K562 (cell line): ENCODE measurements around the gene GLTP. TPM values are rescaled to one million over a fixed set of nuclear protein-coding genes. Genes with fewer than 3 reads are reported as not detected.

Experiments
- ATAC-seq: fragments of 200-7000 bp; cut with Tn5 transposase; 3 replicates; pipeline ENCODE4 v1.9.1; 2020; ENCODE audit warnings: moderate library complexity
- BruUV-seq: library from RNA; stranded (reverse); fragments of 400-500 nt; replicated peaks from 2 replicates; lab custom pipeline; 2021; lab: Mats Ljungman, UMichigan
- CTCF ChIA-PET: fragments of 300-600 bp; formaldehyde crosslinking; extraction: SDS; loops from one replicate; lab custom pipeline; 2021; ENCODE audit warnings: low intra/inter-chr PET ratio; lab: Yijun Ruan, JAX
- POLR2A ChIA-PET: fragments of 300-600, 350-650 bp; sonication (Branson Sonifier 250); formaldehyde crosslinking; extraction: SDS; loops from one replicate; lab custom pipeline; 2021; ENCODE audit warnings: antibody characterized with exemption, inconsistent platforms; lab: Yijun Ruan, JAX
- DNase-seq, 4 experiments: peaks; one replicate each; pipeline versions ENCODE4 v3.0.0 to v3.0.0-alpha.2; 2011 to 2018; ENCODE audit warnings: low spot score in 3 of 4, mixed read lengths in 3 of 4; ENCODE audit errors: extremely low read depth in 1 of 4
- FAIRE-seq: peaks from 2 replicates; lab custom pipeline; 2011; peaks lifted over from hg19 to GRCh38; lab: Jason Lieb, UNC
- H2AFZ ChIP-seq: 2 replicates; pipeline ENCODE4 v1.6.0; 2011; ENCODE audit warnings: low read depth, low read length, control low read depth, inconsistent platforms
- H3K27ac ChIP-seq: fragments of 200-600 bp; 3 replicates; pipeline ENCODE4 v1.8.0; 2011; ENCODE audit warnings: low read depth, mild to moderate bottlenecking, control low read depth, inconsistent platforms, low read length, moderate library complexity, mixed read lengths; ENCODE audit errors: extremely low read depth
- H3K27me3 ChIP-seq, 2 experiments: fragments of 300-600 bp in 1 of 2; 2 replicates in 1 of 2; 3 replicates in 1 of 2; pipeline versions ENCODE4 v1.6.0 to v1.8.0; 2011; ENCODE audit warnings: inconsistent platforms in 2 of 2, low read length in 2 of 2, mild to moderate bottlenecking in 1 of 2, mixed read lengths in 1 of 2, moderate library complexity in 1 of 2; ENCODE audit not compliant: control insufficient read depth in 2 of 2, insufficient read depth in 2 of 2
- H3K36me3 ChIP-seq: fragments of 300-600 bp; 3 replicates; pipeline ENCODE4 v1.8.0; 2011; ENCODE audit warnings: mild to moderate bottlenecking, low read length, inconsistent platforms; ENCODE audit not compliant: control insufficient read depth, insufficient read depth
- H3K4me1 ChIP-seq, 2 experiments: fragments of 200-600 bp in 1 of 2; replicated peaks in 1 of 2; 2 replicates in 1 of 2; 3 replicates in 1 of 2; pipeline versions ENCODE4 v1.5.1 to v1.8.0; 2011; ENCODE audit warnings: inconsistent platforms in 2 of 2, low read length in 2 of 2, mild to moderate bottlenecking in 1 of 2, mixed read lengths in 1 of 2, moderate library complexity in 1 of 2; ENCODE audit not compliant: control insufficient read depth in 2 of 2, insufficient read depth in 2 of 2
- H3K4me2 ChIP-seq: 2 replicates; pipeline ENCODE4 v1.6.1; 2011; ENCODE audit warnings: low read length, control low read depth, inconsistent platforms, mixed read lengths; ENCODE audit not compliant: insufficient read depth
- H3K4me3 ChIP-seq: fragments of 200-600 bp; sonication (generic), shearing (Covaris generic); 2 replicates; pipeline ENCODE4 v1.5.1; 2016; ENCODE audit warnings: control low read depth, inconsistent platforms
- H3K79me2 ChIP-seq: fragments of 200-600 bp; 3 replicates; pipeline ENCODE4 v1.8.0; 2011; ENCODE audit warnings: low read length, inconsistent platforms; ENCODE audit not compliant: control insufficient read depth, insufficient read depth
- H3K9ac ChIP-seq, 2 experiments: 2 replicates each; pipeline versions ENCODE4 v1.6.0 to v1.6.1; 2011; ENCODE audit warnings: low read depth in 2 of 2, low read length in 2 of 2, control low read depth in 1 of 2, inconsistent platforms in 1 of 2, mild to moderate bottlenecking in 1 of 2, mixed read lengths in 1 of 2; ENCODE audit not compliant: insufficient read depth in 1 of 2
- H3K9me1 ChIP-seq: one replicate; pipeline ENCODE4 v1.6.0; 2011; ENCODE audit warnings: inconsistent platforms, mild to moderate bottlenecking, low read length, moderate library complexity; ENCODE audit not compliant: control insufficient read depth, insufficient read depth
- H3K9me3 ChIP-seq: replicated peaks from 2 replicates; pipeline ENCODE4 v1.5.1; 2011; ENCODE audit warnings: low read depth, low read length, inconsistent platforms; ENCODE audit not compliant: control insufficient read depth, insufficient read depth
- H4K20me1 ChIP-seq: replicated peaks from 2 replicates; pipeline ENCODE4 v1.6.1; 2011; ENCODE audit warnings: low read length, inconsistent platforms, mixed read lengths; ENCODE audit not compliant: control insufficient read depth, insufficient read depth
- BRCA1 ChIP-seq, 2 experiments: fragments of 450-650 bp in 1 of 2; sonication (generic) in 1 of 2; formaldehyde crosslinking in 1 of 2; IDR thresholded peaks; 2 replicates each; pipeline versions ENCODE4 v1.5.0 to v1.6.1; 2017 to 2020; ENCODE audit warnings: mild to moderate bottlenecking in 1 of 2, missing genetic modification reagents in 1 of 2
- EGR1 ChIP-seq: fragments of 450-650 bp; conservative IDR thresholded peaks from 2 replicates; pipeline ENCODE4 v1.6.1; 2017; ENCODE audit warnings: mild to moderate bottlenecking
- FOXP1 ChIP-seq: sonication (generic); formaldehyde crosslinking; IDR thresholded peaks from 2 replicates; pipeline ENCODE4 v1.8.0; 2022; ENCODE audit warnings: mild to moderate bottlenecking, missing genetic modification reagents
- GABPA ChIP-seq: fragments of 200-800 bp; sonication (Bioruptor generic); conservative IDR thresholded peaks from 2 replicates; pipeline ENCODE4 v1.6.1; 2016; ENCODE audit warnings: low read depth, missing genetic modification characterization, missing compliant biosample characterization
- JUND ChIP-seq, 2 experiments: IDR thresholded peaks; 2 replicates in 1 of 2; 3 replicates in 1 of 2; pipeline ENCODE4 v1.6.1; 2011; ENCODE audit warnings: borderline replicate concordance in 2 of 2, low read depth in 2 of 2, low read length in 2 of 2, improper control_type of control experiment in 1 of 2, missing biosample characterization in 1 of 2, missing genetic modification characterization in 1 of 2, missing genetic modification reagents in 1 of 2
- KDM4B ChIP-seq, 2 experiments: fragments of 450-650 bp in 1 of 2; sonication (generic) in 1 of 2; IDR thresholded peaks; 2 replicates each; pipeline ENCODE4 v1.6.1; 2016 to 2017; ENCODE audit warnings: borderline replicate concordance in 2 of 2, antibody characterized with exemption in 1 of 2, low read depth in 1 of 2, mild to moderate bottlenecking in 1 of 2
- LARP7 ChIP-seq: fragments of 450-650 bp; IDR thresholded peaks from 2 replicates; pipeline ENCODE4 v1.6.1; 2016
- MAFG ChIP-seq: fragments of 450-650 bp; conservative IDR thresholded peaks from 2 replicates; pipeline ENCODE4 v1.6.1; 2016; ENCODE audit warnings: missing genetic modification characterization, missing compliant biosample characterization
- MCM5 ChIP-seq: fragments of 450-650 bp; IDR thresholded peaks from 2 replicates; pipeline ENCODE4 v1.6.1; 2016; ENCODE audit warnings: low read depth
- NFIC ChIP-seq: fragments of 450-650 bp; IDR thresholded peaks from 2 replicates; pipeline ENCODE4 v1.6.1; 2017; ENCODE audit warnings: mild to moderate bottlenecking, inconsistent platforms
- PHF20 ChIP-seq: fragments of 450-650 bp; IDR thresholded peaks from 2 replicates; pipeline ENCODE4 v1.6.1; 2018; ENCODE audit not compliant: partially characterized antibody
- POU5F1 ChIP-seq: fragments of 150-350 bp; IDR thresholded peaks from 2 replicates; pipeline ENCODE4 v1.6.1; 2014; ENCODE audit warnings: borderline replicate concordance, low read length, low read depth, mild to moderate bottlenecking; ENCODE audit not compliant: partially characterized antibody
- SMARCE1 ChIP-seq: fragments of 450-650 bp; IDR thresholded peaks from 2 replicates; pipeline ENCODE4 v1.7.1; 2016; ENCODE audit warnings: mild to moderate bottlenecking
- ZNF224 ChIP-seq: sonication (generic); formaldehyde crosslinking; IDR thresholded peaks from 2 replicates; pipeline ENCODE4 v1.8.0; 2022; ENCODE audit warnings: mild to moderate bottlenecking, missing genetic modification reagents
- ZNF24 ChIP-seq: fragments of 450-650 bp; IDR thresholded peaks from 2 replicates; pipeline ENCODE4 v1.6.1; 2016
- ZNF431 ChIP-seq: sonication (generic); formaldehyde crosslinking; IDR thresholded peaks from 2 replicates; pipeline ENCODE4 v1.8.0; 2022; ENCODE audit warnings: mild to moderate bottlenecking, missing genetic modification reagents
- WGBS: fragments of 100-300 bp; shearing (Covaris generic); methylation state at CpG from one replicate; pipeline ENCODE4 v1.1.6; 2016; ENCODE audit warnings: low coverage, mixed read lengths; ENCODE audit not compliant: insufficient coverage; ENCODE audit errors: missing lambda C conversion rate; 5-methylcytosine and 5-hydroxymethylcytosine counted together
- in situ Hi-C: fragments of 300-500 bp; cut with MboI; formaldehyde crosslinking; loops from 4 replicates; pipeline ENCODE4 v1.15.0; 2018; ENCODE audit warnings: inconsistent platforms, mixed read lengths
- intact Hi-C: fragments of 100-400 bp; cut with micrococcal nuclease; formaldehyde crosslinking; loops from 2 replicates; pipeline ENCODE4 v1.14.2; 2022
- polyA plus RNA-seq, 8 experiments: library from polyadenylated mRNA; depleted of rRNA in 4 of 8; stranded (reverse) in 5 of 8; unstranded in 3 of 8; fragments of >200 nt; fragmentation: Nextera tagmentation in 2 of 8; fragmentation: Illumina TruSeq in 1 of 8; extraction: Ambion mirVana in 2 of 8; extraction: Trizol in 1 of 8; gene quantifications; 2 replicates each; pipeline versions ENCODE4 v1.2.1 to v1.2.3, GENCODE V29; 2011 to 2014; ENCODE audit warnings: inconsistent platforms in 1 of 8, missing spikeins in 1 of 8
- total RNA-seq, 7 experiments: library from RNA; depleted of rRNA in 6 of 7; stranded (reverse); fragments of >200 nt in 6 of 7; fragmentation: Illumina TruSeq in 2 of 7; extraction: Trizol in 2 of 7; gene quantifications; 2 replicates each; pipeline versions ENCODE4 v1.2.1 to v1.2.3, GENCODE V29; 2011 to 2021; ENCODE audit warnings: low replicate concordance in 1 of 7

GLTP gene
- total and polyA plus RNA-seq, 9 of the 15 experiments (the other 6 are each of a cell fraction or from before 2014, with no cell fraction given), result 4.4 to 8.3 (median 6.1) TPM

DNA sequence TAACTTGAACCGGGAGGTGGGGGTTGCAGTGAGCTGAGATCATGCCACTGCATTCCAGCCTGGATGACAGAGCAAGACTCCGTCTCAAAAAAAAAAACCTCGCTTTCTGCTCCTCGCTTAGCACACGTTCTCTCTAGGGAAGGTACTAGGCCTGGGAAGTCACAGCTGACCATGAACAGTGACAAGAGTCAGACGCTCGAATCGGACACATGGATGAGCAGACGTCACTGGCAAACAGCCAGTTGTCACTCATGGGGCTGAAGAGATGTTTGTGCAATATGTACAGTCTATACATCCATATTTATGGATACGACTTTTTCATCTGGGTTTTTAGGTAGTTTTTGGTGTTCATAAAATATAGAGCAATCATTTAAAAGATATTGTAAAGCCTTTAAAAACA lies 39.1 kb upstream of the GLTP start:
- in situ Hi-C loops, result no loop called here
- H3K79me2 ChIP-seq, result no peaks in the 10 kb centered on the region
- no peak overlapping the region for H3K27ac ChIP-seq
- no peak overlapping the region for H3K4me2 ChIP-seq
- intact Hi-C loops, result no loop called here
- H3K9me1 ChIP-seq, result no peaks in the 10 kb centered on the region
- H3K9me3 ChIP-seq, result no peaks in the 10 kb centered on the region
- no peaks in the 10 kb centered on the region for H3K27me3 ChIP-seq
- TF ChIP-seq NFIC (peak; percentile 30; the same call in 1 of the 2 replicates), LARP7 (no peak), KDM4B (IDR thresholded peaks at IDR 0.05; ENCODE audit: borderline replicate concordance in 2 of 2, low read depth in 1 of 2) (no peak)
- peaks cover 52% of the 10 kb centered on the region; the same call in 2 of the 3 replicates for H3K36me3 ChIP-seq
- ATAC-seq, result no peak
- DNase-seq, result no peak
- FAIRE-seq, result no peak
- no peak overlapping the region for H3K9ac ChIP-seq
- ChIA-PET CTCF (no interaction called here), POLR2A (interaction anchor here (1.2 kb wide), 1 partner anchor 9 kb away, joined by 3 read pairs; no protein-coding TSS in a partner anchor)
- WGBS, result 74% methylated on average over 10 of the region's 10 CpGs
- H2AFZ ChIP-seq, result no peak overlapping the region
- no peaks in the 10 kb centered on the region for H3K4me1 ChIP-seq
- BruUV-seq, result no TSS peak
- H4K20me1 ChIP-seq, result no peaks in the 10 kb centered on the region
- H3K4me3 ChIP-seq, result no peak overlapping the region

GRCh38 chr12:109916045-109916444 lies 35.7 kb upstream of the GLTP start:
- DNase-seq, result no peak
- H3K9me3 ChIP-seq, result no peaks in the 10 kb centered on the region
- peaks cover 78% of the 10 kb centered on the region; the same call in 2 of the 3 replicates for H3K36me3 ChIP-seq
- no peak overlapping the region for H3K9ac ChIP-seq
- BruUV-seq, result no TSS peak
- 0 out of 2 replicates have a peak, but pooled peaks cover 1% of the 10 kb centered on the region for H4K20me1 ChIP-seq
- H2AFZ ChIP-seq, result no peak overlapping the region
- ChIA-PET POLR2A (no interaction called here), CTCF (no interaction called here)
- in situ Hi-C loops, result no loop called here
- no peaks in the 10 kb centered on the region for H3K27me3 ChIP-seq
- no peak for ATAC-seq
- WGBS, result 78% methylated on average over 4 of the region's 4 CpGs
- H3K27ac ChIP-seq, result no peak overlapping the region
- H3K4me3 ChIP-seq, result no peak overlapping the region
- no peaks in the 10 kb centered on the region for H3K79me2 ChIP-seq
- intact Hi-C loops, result no loop called here
- peaks cover 0 to 1% of the 10 kb centered on the region in 2 experiments; a peak in 1 of 5 replicates for H3K4me1 ChIP-seq
- TF ChIP-seq MCM5 (no peak), MAFG (tag) (no peak), ZNF224 (no peak), POU5F1 (no peak), PHF20 (no peak), BRCA1 (IDR thresholded peaks at IDR 0.05) (no peak), BRCA1 (CRISPR knock-in tag; IDR thresholded peaks at IDR 0.05) (no peak), JUND (IDR thresholded peaks at IDR 0.05; ENCODE audit: borderline replicate concordance, low read depth, low read length) (no peak), JUND (tag; IDR thresholded peaks at IDR 0.05; ENCODE audit: borderline replicate concordance, low read depth, low read length) (no peak), GABPA (tag) (no peak), FOXP1 (CRISPR knock-in tag) (no peak), SMARCE1 (no peak), EGR1 (no peak), ZNF431 (no peak), ZNF24 (no peak)
- H3K9me1 ChIP-seq, result no peaks in the 10 kb centered on the region
- no peak for FAIRE-seq
- H3K4me2 ChIP-seq, result no peak overlapping the region
